Keratinocyte (primary cell): Measurements from ENCODE around the gene IL6R.

Source experiments
- CTCF ChIP-seq, 3 experiments: IDR thresholded peaks in 1 of 3; conservative IDR thresholded peaks in 1 of 3; optimal IDR thresholded peaks in 1 of 3; 2 replicates in 2 of 3; 3 replicates in 1 of 3; pipeline versions ENCODE3 to v1.5.1; 2011; ENCODE audit warnings: low read length in 3 of 3, mild to moderate bottlenecking in 3 of 3, moderate library complexity in 2 of 3, control low read depth in 1 of 3, inconsistent platforms in 1 of 3; ENCODE audit not compliant: insufficient read depth in 2 of 3; ENCODE audit errors: extremely low read depth in 1 of 3
- EZH2 ChIP-seq: IDR thresholded peaks from one replicate; pipeline ENCODE4 v1.6.1; 2012; ENCODE audit warnings: inconsistent platforms, mild to moderate bottlenecking, low read length, moderate library complexity

GRCh38 chr1:154427173-154428139 lies 22.3 kb downstream of the IL6R start:
- TF ChIP-seq CTCF (optimal IDR thresholded peaks at IDR 0.05 in 1 of 3, IDR thresholded peaks at IDR 0.05 in 1 of 3, conservative IDR thresholded peaks at IDR 0.05 in 1 of 3; ENCODE audit: extremely low read depth in 1 of 3, insufficient read depth in 2 of 3, low read length in 3 of 3) (no peak), EZH2 (no peak)
